Limb (tissue), 2 donors: ENCODE measurements around the gene COL12A1.
"Not testable (repeated sequence)": the region's sequence is repeated elsewhere in the genome, so short reads cannot be mapped to it uniquely, and the experiment has no call there.

Source experiments
- DNase-seq, 2 donors: peaks; one replicate each; pipeline ENCODE4 v3.0.0-alpha.2; 2016; ENCODE audit errors: extremely low spot score in 2 of 2

Gene COL12A1

DNA sequence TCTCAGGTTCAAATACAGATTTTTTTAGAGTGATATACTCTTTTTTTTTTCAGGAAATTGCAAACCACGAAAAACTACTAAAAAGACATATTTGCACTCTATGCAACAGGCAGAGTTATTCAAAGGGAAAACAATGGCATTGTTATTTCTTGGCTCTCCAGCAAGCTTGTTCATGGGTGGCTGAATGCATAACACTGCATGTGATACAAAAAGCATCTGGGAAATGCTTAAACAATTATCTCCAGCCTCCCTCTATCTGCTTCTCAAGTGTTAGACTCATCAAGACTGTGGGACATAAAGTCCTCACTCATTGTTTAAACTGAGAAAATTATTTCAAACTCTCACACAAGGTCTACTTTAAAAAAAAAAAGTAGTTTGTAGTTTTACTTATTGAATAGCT lies 7.3 kb upstream of the COL12A1 start:
- no peak for DNase-seq

- no peak for DNase-seq
Observed at GRCh38 chr6:75211920-75212590, 6.2 kb upstream of the COL12A1 start.

DNA sequence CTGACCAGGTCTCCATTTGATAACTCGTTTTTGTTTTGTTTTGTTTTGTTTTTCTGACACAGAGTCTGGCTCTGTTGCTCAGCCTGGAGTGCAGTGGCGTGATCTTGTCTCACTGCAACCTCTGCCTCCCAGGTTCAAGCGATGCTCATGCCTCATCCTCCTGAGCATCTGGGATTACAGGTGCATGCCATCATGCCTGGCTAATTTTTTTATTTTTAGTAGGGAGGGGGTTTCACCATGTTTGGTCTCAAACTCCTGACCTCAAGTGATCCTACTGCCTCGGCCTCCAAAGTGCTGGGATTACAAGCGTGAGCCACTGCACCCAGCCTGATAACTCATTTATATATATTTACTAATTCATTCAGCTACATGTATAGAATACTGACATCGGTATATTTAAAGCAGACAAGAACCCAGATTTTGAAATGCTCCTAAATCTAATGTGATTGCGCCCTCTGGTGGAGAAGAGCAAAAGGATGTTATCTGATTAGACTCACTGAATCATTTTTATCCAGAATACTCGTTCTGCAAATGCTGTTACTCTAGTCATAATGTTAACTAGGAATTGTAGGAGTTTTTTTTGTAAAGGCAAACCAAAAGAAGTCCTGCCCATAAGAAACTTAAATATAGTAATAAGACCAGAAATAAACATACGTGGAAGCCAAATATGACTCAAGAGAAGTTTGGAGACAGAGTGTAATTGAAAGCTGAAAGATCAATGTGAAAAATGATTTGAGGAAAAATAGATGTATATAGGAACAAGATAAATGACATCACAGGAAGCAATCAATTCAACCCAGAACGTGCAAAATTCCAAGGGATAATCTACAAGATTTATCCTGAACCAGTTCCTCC lies 5.3 kb upstream of the COL12A1 start:
- DNase-seq: peak in 1 of 2 donors; percentile 81

GRCh38 chr6:75209184-75209723 lies 3.4 kb upstream of the COL12A1 start:
- DNase-seq: no peak

DNA sequence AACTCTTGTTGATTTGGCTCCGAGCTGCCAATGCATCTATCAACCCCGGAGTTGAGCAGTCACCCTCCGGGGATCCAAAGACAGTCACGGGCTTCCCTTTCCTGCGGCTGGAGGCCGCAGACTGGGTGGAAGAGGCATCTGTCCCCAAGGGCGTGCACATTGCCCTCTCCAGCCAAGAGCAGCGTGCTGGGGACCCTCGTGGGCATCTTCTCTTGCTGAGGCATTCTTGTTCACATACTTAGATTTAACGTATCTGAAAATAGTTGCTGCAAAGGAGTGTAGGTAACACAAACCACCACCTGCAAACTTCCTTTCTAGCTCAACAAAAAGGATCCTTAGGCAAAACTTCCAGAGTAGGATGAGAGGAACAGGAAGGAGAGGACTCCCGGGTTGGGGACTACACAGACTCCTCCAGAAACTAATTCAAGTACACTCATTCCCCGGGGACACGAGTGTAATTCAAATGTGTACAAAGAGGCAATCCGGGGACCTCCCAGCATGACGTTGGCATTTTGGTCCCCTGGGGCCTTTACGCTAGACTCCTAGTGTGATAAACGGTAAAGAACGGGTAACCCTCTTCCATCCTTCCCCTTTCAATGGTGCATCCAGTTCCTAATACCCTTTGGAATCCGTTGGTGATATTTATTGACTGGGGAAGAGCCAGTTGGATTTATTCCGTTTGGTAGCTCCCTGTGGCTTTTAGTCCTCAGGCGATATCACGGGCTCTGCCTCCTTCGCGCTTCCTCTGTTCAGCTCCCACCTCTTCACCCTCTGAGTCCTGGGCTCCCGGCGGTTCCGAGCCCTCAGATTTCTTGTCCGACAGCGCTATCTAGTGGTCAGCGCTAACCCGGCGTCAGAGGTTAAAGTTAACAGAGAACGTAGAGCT lies 2.7 kb upstream of the COL12A1 start:
- DNase-seq: peak; percentile 88 to 91

- DNase-seq: peak; percentile 35 to 71
Observed at GRCh38 chr6:75206576-75207342, 906 bp upstream of the COL12A1 start.

- DNase-seq: peak in 1 of 2 donors; percentile 76
Observed at GRCh38 chr6:75204959-75205775, 686 bp downstream of the COL12A1 start.

GRCh38 chr6:75204217-75204958 lies 1.5 kb downstream of the COL12A1 start:
- peak; percentile 87 to 93 for DNase-seq

DNA sequence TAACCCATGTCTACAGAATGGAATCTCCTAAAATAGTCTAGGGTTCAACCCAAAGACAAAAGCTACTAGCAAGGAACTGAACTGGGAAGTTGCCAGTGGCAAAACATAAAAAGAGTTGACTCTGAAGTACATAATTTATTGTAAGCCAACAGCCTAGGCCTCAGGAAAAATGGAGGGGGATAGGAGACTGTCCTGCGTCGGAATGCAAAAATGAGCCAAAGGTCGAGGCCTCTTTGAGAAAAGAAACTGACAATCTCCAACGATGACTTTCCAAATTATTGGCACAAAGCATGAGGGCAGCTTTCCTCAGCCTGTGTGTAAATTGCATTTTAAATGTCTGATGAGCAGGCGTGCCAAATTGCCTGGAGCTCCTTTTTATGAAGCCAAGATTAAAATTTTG lies 2.1 kb downstream of the COL12A1 start:
- DNase-seq: peak; percentile 38 to 39

- DNase-seq: peak in 1 of 2 donors; percentile 53
Observed at GRCh38 chr6:75202676-75203131, 3.1 kb downstream of the COL12A1 start.

- DNase-seq: peak in 1 of 2 donors; percentile 70
Observed at GRCh38 chr6:75201901-75202672, 3.8 kb downstream of the COL12A1 start.

DNA sequence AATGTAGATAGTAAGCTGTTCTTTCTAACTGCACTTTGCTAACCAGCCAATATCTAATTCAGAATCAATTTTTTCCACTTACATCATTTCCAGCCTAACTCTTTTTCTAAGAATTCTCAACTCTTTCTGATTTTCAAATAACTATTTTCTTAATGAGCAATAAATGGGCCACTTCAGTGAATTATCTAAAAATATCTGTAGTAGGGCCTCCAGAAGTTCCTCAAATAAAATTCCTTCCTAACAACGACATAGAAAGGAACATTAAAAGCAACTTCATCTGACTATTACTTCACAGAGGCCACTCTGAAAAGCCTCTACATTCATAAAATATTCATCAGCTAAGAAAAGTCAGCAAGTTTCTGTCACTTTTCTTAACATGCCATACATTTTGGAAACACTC lies 4.8 kb downstream of the COL12A1 start:
- DNase-seq: no peak

DNA sequence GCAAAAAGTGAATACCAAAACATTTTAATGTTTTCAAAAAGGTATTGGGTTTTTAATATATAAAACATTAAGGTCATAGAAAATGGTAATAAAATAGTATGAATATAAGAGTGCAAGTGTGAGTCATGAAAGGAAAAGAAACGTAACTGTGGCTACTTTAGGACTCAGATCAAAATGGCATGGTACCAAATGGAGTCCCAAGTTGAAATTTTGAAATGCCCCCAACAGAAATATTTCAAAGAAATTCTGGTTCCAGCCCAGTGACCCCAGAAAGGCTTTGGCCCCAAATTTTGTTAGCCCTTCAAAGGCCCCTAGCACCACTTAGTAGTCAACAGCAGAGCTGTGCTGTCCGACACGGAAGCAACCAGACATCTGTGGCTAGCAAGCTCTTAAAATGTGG lies 6.0 kb downstream of the COL12A1 start:
- DNase-seq: no peak

DNA sequence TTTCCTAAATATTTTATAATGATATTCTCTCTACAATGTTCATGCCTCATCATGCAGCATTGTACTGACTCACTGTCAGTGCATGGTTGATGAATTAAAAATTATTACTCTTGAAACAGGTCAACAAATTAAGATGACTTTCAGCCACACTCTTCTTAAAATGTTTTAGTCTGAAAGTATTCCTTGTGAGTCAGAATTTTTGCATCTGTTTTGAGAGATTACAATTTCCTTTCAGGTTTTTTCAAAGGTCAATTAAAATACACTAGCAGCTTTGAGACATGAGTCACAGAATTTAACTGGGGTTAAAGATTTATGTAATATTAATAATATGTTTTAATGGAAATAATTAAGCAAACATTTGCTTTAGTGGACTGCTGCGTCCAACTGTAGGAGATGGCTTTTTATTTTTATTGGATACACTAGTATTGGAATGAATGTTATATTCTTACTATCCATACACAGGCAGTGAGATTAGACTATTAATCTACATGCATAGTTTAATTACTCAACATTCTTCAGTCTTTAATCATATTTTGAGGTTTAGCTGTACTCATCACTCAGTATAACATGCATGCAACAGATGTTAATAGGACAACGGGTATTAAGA lies 9.7 kb downstream of the COL12A1 start:
- no peak for DNase-seq

DNA sequence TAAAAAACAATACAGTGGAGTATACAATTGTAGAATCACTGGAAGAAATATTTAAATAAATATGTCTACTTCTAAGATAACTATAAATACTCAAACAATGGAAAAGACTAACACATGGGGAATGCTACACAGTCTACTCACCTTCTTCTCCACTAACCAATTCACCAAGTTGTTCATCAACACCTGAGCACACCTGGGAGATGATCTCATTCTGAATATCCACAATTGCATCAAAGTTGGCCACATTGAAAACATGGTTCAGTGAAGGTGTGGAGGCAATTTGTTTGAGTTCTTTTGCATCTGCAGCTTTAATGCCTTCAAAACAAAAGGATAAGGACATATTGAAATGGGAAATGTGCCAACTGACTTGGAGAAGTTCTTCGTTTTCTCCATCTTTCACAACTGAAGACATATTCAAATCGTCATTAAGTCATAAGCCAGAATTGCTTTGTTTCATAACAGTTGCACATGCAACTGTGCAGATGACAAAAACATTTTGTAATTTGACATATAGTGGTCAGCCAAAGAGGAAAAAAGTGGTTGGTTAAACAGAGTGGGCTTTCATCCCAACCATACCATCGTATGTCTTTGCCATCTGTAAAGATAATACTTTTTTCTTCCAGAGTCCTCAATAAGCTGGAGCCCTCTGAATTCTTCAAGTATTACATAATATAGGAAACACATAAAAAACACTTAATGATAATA lies 17.5 kb downstream of the COL12A1 start:
- DNase-seq: no peak

DNA sequence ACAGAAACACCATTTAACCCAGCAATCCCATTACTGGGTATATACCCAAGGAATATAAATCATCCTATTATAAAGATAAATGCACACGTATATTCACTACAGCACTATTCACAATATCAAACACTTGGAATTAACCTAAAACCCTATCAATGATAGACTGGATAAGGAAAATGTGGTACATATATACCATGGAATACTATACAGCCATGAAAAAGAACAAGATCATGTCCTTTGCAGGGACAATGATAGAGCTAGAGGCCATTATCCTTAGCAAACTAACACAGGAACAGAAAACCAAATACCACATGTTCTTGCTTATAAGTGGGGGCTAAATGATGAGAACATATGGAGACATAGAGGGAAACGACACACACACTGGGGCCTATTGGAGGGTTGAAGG lies 19.3 kb downstream of the COL12A1 start:
- not testable (repeated sequence) for DNase-seq

DNA sequence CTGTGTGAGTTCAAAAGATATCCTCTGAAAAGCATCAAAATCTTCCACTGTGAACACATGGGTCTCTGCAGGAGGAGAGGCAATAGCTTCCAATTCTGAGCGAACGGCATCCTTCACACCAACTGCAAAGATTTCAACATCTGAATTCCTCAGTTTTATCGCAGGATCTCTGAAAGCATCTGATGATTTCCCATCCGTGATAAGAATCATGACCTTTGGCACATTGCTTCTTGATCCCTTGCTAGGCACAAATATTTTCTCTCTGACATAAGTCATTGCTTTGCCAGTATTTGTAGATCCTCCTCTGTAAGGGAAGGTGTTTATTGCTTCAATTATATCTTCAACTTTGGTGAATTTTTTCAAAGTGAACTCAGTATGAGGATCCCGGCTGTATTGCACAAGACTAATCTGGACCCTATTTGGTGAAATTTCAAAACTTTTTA lies 22.7 kb downstream of the COL12A1 start:
- DNase-seq: no peak
